GM10266 (cell line): Measurements from ENCODE around the gene GATM.
A peak's percentile ranks its signal among the peaks of the same experiment; 100 is the strongest.

Experiments used
- DNase-seq: peaks from one replicate; pipeline ENCODE4 v3.0.0; 2012; ENCODE audit errors: extremely low spot score
- CTCF ChIP-seq: IDR thresholded peaks from 2 replicates; pipeline ENCODE4 v1.5.1; 2012; ENCODE audit warnings: mild to moderate bottlenecking, low read depth; ENCODE audit not compliant: control insufficient read depth, insufficient read depth; ENCODE audit errors: missing control alignments

The GATM gene

DNA sequence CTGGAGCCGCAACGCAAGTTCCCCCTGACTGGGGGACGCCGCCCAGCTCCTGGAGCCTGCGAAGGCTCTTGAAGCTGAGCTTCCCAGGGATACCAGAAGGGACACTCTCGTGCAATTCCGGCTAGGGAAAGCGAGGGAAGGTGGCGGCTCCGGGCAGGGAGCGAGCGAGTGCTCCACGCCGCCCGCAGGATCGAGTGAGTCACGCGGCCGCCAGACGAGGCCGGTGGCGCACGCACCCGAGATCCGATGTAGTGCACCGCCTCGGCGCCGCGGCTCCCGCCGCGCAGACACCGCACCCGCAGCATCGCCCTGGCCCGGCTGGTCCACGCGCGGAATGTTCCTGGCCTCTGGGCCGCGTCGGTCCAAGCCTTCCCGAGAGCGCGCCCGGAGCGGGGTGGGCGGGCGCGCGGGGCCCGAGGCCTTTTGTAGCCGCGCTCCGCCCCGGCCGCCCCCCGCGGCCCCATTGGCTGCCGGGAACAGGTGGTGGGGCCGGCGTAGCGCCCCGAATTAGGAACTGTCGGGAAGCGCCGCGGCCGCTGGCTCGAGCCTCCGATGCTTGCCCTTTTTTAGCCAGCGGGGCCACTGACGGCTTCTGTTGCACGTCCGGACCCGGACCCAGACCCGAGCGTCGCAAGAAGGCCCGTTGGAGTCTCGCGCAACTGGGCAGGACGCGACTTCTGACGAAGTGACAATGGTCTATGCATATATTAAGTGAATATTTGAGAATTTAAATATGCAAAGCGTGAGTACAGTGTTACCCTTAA is at the start of gene GATM:
Gene GATM, minus strand, starts transcription at position 396 of the 764 bp plus-strand sequence. Its CDS starts 91 bp downstream, at position 305.
- peak; percentile 93 for DNase-seq

DNA sequence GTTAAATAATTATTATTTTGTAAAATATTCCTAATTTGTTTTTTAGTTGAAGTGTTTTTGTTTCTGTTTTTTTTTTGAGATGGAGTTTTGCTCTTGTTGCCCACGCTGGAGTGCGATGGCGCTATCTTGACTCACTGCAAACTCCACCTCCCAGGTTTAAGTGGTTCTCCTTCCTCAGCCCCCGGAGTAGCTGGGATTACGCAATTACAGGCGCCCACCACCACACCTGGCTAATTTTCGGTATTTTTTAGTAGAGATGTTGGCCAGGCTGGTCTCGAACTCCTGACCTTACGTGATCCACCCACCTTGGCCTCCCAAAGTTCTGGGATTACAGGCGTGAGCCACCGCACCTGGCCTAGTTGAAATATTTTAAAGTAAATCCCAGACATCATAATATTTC is 48.7 kb upstream of the GATM start:
- TF ChIP-seq CTCF, result no peak
- no peak for DNase-seq

More for the DNA sequence above, at the start of gene GATM:
- TF ChIP-seq CTCF, result no peak

DNA sequence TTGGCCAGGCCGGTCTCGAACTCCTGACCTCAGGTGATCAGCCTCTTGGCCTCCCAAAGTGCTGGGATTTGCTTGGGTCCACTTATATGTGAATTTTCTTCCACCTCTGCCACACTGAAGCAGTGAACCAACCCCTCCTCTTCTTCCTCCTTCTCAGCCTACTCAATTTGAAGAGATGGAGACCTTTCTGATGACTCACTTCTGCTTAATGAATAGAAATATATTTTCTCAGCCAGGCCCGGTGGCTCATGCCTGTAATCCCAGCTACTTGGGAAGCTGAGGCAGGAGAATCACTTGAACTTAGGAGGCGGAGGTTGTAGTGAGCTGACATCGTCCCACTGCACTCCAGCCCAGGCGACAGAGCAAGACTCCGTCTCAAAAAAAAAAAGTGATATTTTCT is 46.8 kb upstream of the GATM start:
- TF ChIP-seq CTCF, result no peak
- DNase-seq, result no peak

- DNase-seq, result no peak
- no peak for TF ChIP-seq CTCF
These were observed 46.1 kb upstream of the GATM start for GRCh38 chr15:45424429-45424828.

GRCh38 chr15:45417303-45417950 is 39.1 kb upstream of the GATM start:
- no peak for DNase-seq
- TF ChIP-seq CTCF, result no peak

- no peak for DNase-seq
- TF ChIP-seq CTCF, result no peak
These were observed 36.0 kb upstream of the GATM start for GRCh38 chr15:45414215-45414885.
